ENCODE measurements around the gene HHIPL1. TPM values are rescaled to one million over a fixed set of nuclear protein-coding genes. Genes with fewer than 3 reads are reported as not detected.

Gene HHIPL1
- total RNA-seq, 4 donors from 2014 or later = 0.13 to 4.7 (median 0.56) TPM

DNA sequence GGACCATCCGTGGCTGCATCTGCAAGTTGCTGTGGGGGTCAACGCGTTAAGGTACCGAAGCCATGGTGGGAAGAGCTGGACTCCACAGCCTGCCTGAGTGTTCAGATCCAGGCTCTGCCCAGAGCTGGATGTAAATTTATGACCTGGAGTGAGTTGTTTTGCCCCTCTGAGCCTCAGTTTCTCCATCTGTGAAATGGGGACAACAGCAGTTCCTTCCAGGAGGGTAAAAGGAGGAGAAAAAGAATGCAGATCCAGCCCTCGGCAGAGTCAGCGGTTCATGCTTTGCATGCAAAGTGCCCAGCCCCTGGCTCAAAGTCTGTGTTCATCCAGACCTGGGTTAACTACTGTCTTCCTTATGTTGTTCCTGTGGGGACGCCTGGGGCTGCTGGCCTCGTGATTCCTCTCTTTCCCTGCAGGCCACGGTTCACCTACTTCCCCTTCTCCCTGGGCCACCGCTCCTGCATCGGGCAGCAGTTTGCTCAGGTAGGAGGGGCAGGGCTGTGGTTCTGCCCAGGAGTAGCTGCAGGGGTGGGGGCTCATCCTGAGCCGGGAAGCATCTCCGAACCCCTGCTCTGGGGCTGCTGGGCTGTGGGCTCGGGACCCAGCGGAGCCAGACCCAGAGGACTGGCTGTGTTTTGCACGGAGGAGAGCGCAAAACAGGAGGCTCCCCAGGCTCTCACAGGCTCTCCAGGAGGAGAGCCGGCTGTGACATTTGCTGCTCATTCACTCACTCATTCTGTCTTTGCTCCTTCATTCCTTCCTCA is 81.0 kb downstream of the HHIPL1 start:
- no peak overlapping the region for H3K27ac ChIP-seq
- no peak overlapping the region for H3K4me3 ChIP-seq
- peak; percentile 8 to 53 for DNase-seq (ENCODE audit: low spot score in 2 of 2)
- TF ChIP-seq POLR2A (IDR thresholded peaks at IDR 0.05) = no peak
- TF ChIP-seq EP300 (IDR thresholded peaks at IDR 0.05) = no peak
- TF ChIP-seq, protein P1, sequence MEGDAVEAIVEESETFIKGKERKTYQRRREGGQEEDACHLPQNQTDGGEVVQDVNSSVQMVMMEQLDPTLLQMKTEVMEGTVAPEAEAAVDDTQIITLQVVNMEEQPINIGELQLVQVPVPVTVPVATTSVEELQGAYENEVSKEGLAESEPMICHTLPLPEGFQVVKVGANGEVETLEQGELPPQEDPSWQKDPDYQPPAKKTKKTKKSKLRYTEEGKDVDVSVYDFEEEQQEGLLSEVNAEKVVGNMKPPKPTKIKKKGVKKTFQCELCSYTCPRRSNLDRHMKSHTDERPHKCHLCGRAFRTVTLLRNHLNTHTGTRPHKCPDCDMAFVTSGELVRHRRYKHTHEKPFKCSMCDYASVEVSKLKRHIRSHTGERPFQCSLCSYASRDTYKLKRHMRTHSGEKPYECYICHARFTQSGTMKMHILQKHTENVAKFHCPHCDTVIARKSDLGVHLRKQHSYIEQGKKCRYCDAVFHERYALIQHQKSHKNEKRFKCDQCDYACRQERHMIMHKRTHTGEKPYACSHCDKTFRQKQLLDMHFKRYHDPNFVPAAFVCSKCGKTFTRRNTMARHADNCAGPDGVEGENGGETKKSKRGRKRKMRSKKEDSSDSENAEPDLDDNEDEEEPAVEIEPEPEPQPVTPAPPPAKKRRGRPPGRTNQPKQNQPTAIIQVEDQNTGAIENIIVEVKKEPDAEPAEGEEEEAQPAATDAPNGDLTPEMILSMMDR (IDR thresholded peaks at IDR 0.05) = no peak
- no peak for TF ChIP-seq POLR2AphosphoS5 (IDR thresholded peaks at IDR 0.05)
- 67% methylated on average over 12 of the region's 18 CpGs for WGBS
- H3K4me1 ChIP-seq = peaks cover 12% of the 10 kb centered on the region
- no peaks in the 10 kb centered on the region for H3K36me3 ChIP-seq
- H3K9me3 ChIP-seq = no peaks in the 10 kb centered on the region
- H3K27me3 ChIP-seq = peaks cover 34% of the 10 kb centered on the region

DNA sequence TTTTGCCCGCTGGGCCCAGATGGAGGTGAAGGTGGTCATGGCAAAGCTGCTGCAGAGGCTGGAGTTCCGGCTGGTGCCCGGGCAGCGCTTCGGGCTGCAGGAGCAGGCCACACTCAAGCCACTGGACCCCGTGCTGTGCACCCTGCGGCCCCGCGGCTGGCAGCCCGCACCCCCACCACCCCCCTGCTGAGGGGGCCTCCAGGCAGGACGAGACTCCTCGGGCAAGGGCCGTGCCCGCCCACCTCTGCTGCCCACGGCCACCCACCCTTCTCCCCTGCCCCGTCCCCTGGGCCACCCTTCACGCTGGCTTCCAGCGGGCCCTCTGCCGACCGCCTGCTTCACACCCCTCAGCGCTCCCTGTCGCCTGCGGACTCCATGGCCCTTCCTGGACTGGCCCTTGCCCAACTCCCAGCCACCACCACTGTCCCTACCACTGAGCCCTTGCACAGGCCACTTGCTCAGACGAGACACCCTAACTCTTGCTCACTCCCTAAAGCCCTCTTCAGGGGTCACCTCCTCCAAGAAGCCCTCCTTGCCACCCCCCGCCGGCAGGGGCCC is 81.7 kb downstream of the HHIPL1 start:
- peak; percentile 52 to 64 for DNase-seq (ENCODE audit: low spot score in 2 of 2)
- H3K27me3 ChIP-seq = peaks cover 37% of the 10 kb centered on the region
- H3K27ac ChIP-seq = no peak overlapping the region
- 78% methylated on average over 21 of the region's 26 CpGs for WGBS
- H3K36me3 ChIP-seq = no peaks in the 10 kb centered on the region
- no peak overlapping the region for H3K4me3 ChIP-seq
- no peak for TF ChIP-seq POLR2AphosphoS5 (IDR thresholded peaks at IDR 0.05)
- no peak for TF ChIP-seq EP300 (IDR thresholded peaks at IDR 0.05)
- TF ChIP-seq POLR2A (IDR thresholded peaks at IDR 0.05) = no peak
- TF ChIP-seq, protein P1 (IDR thresholded peaks at IDR 0.05) = no peak
- H3K4me1 ChIP-seq = peaks cover 15% of the 10 kb centered on the region
- H3K9me3 ChIP-seq = no peaks in the 10 kb centered on the region

DNA sequence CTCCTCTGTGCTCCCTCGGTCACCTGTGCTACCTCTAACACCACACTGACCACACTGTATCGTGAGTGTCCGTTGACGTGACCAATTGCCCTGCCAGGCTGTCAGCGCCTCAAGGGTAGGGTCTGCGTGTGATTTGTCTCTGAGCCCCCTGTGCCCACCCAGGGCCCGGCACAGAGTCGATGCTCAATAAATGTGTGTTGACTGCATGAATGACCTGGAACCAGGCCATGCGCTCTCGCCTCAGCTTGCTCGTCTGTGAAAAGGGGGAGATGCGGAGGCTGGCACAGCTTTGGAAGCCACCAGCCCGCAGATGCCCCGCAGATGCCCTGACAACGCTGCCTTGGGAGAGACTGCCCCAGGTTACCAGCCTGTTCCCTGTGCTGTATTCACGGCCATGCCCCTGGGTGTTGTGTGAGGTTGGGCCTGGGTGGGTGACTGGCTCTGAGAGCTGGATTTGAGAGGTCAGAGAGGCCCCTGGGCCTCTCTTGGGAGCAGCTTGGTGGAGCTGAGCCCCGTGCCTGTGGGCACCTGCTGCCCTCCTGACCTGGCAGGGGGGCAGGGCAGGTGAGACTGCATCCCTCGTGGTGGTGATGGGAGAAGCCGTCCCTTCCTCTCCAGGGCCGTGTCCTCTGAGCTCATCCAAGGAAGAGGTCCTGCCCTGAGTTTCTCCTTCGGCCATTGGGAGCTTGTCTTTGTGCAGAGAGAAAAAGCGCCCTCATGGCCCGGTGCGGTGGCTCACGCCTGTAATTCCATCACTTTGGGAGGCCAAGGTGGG is 82.4 kb downstream of the HHIPL1 start:
- Histone ChIP-seq H3K36me3 (no peaks in the 10 kb centered on the region), H3K27ac (no peak overlapping the region), H3K27me3 (peaks cover 37% of the 10 kb centered on the region), H3K4me3 (no peak overlapping the region), H3K9me3 (no peaks in the 10 kb centered on the region), H3K4me1 (peaks cover 15% of the 10 kb centered on the region)
- TF ChIP-seq EP300 (IDR thresholded peaks at IDR 0.05) = no peak
- TF ChIP-seq, protein P1 (IDR thresholded peaks at IDR 0.05) = no peak
- no peak for TF ChIP-seq POLR2A (IDR thresholded peaks at IDR 0.05)
- TF ChIP-seq POLR2AphosphoS5 (IDR thresholded peaks at IDR 0.05) = no peak
- 88% methylated on average over 6 of the region's 25 CpGs for WGBS
- DNase-seq (ENCODE audit: low spot score in 2 of 2) = peak; percentile 42 to 65

DNA sequence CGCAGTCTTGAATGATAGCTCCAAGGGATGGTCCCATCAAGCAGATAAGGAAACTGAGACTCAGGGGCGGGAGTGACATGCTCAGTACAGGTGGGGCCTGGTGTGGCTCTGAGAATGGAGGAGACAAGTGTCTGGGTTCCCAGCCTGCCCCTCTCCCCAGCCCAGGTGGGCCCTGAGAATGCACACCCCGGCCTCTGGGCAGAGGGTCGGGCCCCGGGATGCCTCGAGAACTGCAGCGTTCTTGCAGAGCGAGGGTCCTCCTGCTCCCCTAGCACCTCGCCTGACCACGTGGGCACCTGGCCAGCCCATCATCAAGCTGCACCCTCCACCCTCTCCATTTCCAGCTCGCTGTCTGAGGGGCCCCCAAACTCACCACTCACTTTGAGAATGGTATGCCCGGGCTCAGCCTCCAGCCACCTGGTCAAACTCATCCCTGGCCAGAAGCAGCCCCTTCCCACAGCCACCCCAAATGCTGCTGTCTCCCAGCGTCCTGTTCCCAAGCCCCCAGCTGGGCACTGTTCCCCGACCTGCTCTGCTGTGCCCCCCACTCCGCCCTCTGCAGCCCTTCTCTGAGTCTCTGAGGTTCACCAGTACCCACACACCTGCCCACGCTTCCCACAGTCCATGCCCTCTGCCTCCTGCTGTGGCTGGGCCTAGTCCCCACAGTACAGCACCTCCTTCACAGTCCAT is 83.4 kb downstream of the HHIPL1 start:
- H3K27ac ChIP-seq = no peak overlapping the region
- H3K4me1 ChIP-seq = peaks cover 15% of the 10 kb centered on the region
- no peak overlapping the region for H3K4me3 ChIP-seq
- no peaks in the 10 kb centered on the region for H3K9me3 ChIP-seq
- WGBS = 86% methylated on average over 10 of the region's 16 CpGs
- H3K36me3 ChIP-seq = no peaks in the 10 kb centered on the region
- TF ChIP-seq EP300 (IDR thresholded peaks at IDR 0.05) (no peak), POLR2AphosphoS5 (IDR thresholded peaks at IDR 0.05) (no peak), POLR2A (IDR thresholded peaks at IDR 0.05) (no peak)
- TF ChIP-seq, protein P1 (IDR thresholded peaks at IDR 0.05) = no peak
- peak; percentile 55 to 67 for DNase-seq (ENCODE audit: low spot score in 2 of 2)
- H3K27me3 ChIP-seq = peaks cover 39% of the 10 kb centered on the region

All from suprapubic skin (tissue), 4 donors.